Measurements from ENCODE around the gene NUFIP2. TPM values are rescaled to one million over a fixed set of nuclear protein-coding genes. Genes with fewer than 3 reads are reported as not detected.

NUFIP2 gene
- total RNA-seq, 2 experiments from 2014 or later, result 78.4 to 82.2 TPM

- TF ChIP-seq CTCF (IDR thresholded peaks at IDR 0.05), result no peak
- POLR2A ChIA-PET, result interaction anchor here (0.6 to 2.1 kb wide), 6 partner anchors 11 to 452 kb away, joined by 3 to 7 read pairs (median 4); partner anchors contain the start of gene NUFIP2
- no peak overlapping the region for H3K4me3 Mint-ChIP-seq
- H3K36me3 Mint-ChIP-seq (ENCODE audit: low read depth), result peaks cover 58% of the 10 kb centered on the region
- H3K36me3 ChIP-seq (ENCODE audit: insufficient read depth, low read length), result peaks cover 44% of the 10 kb centered on the region
- no peaks in the 10 kb centered on the region for H3K27me3 Mint-ChIP-seq
- H3K4me1 Mint-ChIP-seq (ENCODE audit: low read depth), result peaks cover 46% of the 10 kb centered on the region
- H3K9me3 ChIP-seq (ENCODE audit: control insufficient read depth in 1 of 2, insufficient read depth in 1 of 2, low read length in 2 of 2), result no peaks in the 10 kb centered on the region
- CTCF ChIA-PET, result interaction anchor here (1.2 to 1.7 kb wide), 6 partner anchors 9 to 133 kb away, joined by 3 to 5 read pairs (median 3); no protein-coding TSS in a partner anchor
- no peak for DNase-seq
- no peak overlapping the region for H3K27ac ChIP-seq (ENCODE audit: low read depth in 1 of 2, low read length in 2 of 2)
- no peak for ATAC-seq (ENCODE audit: poor library complexity)
- intact Hi-C loops (cut with DNase I, micrococcal nuclease), result no loop called here
- peak overlapping the region; percentile 73 for H3K27ac Mint-ChIP-seq
- no peaks in the 10 kb centered on the region for H3K9me3 Mint-ChIP-seq
- no peaks in the 10 kb centered on the region for H3K27me3 ChIP-seq (ENCODE audit: control insufficient read depth in 1 of 2, insufficient read depth in 2 of 2, low read length in 2 of 2)
- H3K4me1 ChIP-seq (ENCODE audit: insufficient read depth, low read length), result no peaks in the 10 kb centered on the region
- H3K4me3 ChIP-seq (ENCODE audit: low read length), result no peak overlapping the region
Measured at GRCh38 chr17:29256735-29257466, 37.0 kb downstream of the NUFIP2 start.

- Mint-ChIP-seq H3K36me3 (ENCODE audit: low read depth) (peaks cover 50% of the 10 kb centered on the region), H3K27ac (peak overlapping the region; percentile 73), H3K4me1 (ENCODE audit: low read depth) (peaks cover 39% of the 10 kb centered on the region), H3K4me3 (no peak overlapping the region), H3K9me3 (no peaks in the 10 kb centered on the region), H3K27me3 (no peaks in the 10 kb centered on the region)
- intact Hi-C loops (cut with DNase I, micrococcal nuclease), result no loop called here
- POLR2A ChIA-PET, result interaction anchor here (0.8 to 2.1 kb wide), 3 partner anchors 30 to 61 kb away, joined by 3 to 6 read pairs (median 3); partner anchors contain the start of gene NUFIP2
- peak overlapping the region in 1 of 2 donors; percentile 6 for H3K27ac ChIP-seq (ENCODE audit: low read depth in 1 of 2, low read length in 2 of 2)
- DNase-seq (no peak), ATAC-seq (ENCODE audit: poor library complexity) (no peak)
- H3K27me3 ChIP-seq (ENCODE audit: control insufficient read depth in 1 of 2, insufficient read depth in 2 of 2, low read length in 2 of 2), result no peaks in the 10 kb centered on the region
- no peak for TF ChIP-seq CTCF (IDR thresholded peaks at IDR 0.05)
- CTCF ChIA-PET, result interaction anchor here (1.4 to 1.7 kb wide), 4 partner anchors 10 to 107 kb away, joined by 3 to 5 read pairs (median 4); no protein-coding TSS in a partner anchor
- no peak overlapping the region for H3K4me3 ChIP-seq (ENCODE audit: low read length)
- peaks cover 35% of the 10 kb centered on the region for H3K36me3 ChIP-seq (ENCODE audit: insufficient read depth, low read length)
- no peaks in the 10 kb centered on the region for H3K9me3 ChIP-seq (ENCODE audit: control insufficient read depth in 1 of 2, insufficient read depth in 1 of 2, low read length in 2 of 2)
- H3K4me1 ChIP-seq (ENCODE audit: insufficient read depth, low read length), result no peaks in the 10 kb centered on the region
Measured at GRCh38 chr17:29255926-29256522, 37.9 kb downstream of the NUFIP2 start.

GRCh38 chr17:29253037-29253436, 40.9 kb downstream of the NUFIP2 start:
- Histone ChIP-seq H3K4me3 (ENCODE audit: low read length) (no peak overlapping the region), H3K36me3 (ENCODE audit: insufficient read depth, low read length) (peaks cover 14% of the 10 kb centered on the region), H3K27me3 (ENCODE audit: control insufficient read depth in 1 of 2, insufficient read depth in 2 of 2, low read length in 2 of 2) (no peaks in the 10 kb centered on the region), H3K27ac (ENCODE audit: low read depth in 1 of 2, low read length in 2 of 2) (no peak overlapping the region), H3K9me3 (ENCODE audit: control insufficient read depth in 1 of 2, insufficient read depth in 1 of 2, low read length in 2 of 2) (no peaks in the 10 kb centered on the region), H3K4me1 (ENCODE audit: insufficient read depth, low read length) (no peaks in the 10 kb centered on the region)
- no peak for DNase-seq
- TF ChIP-seq CTCF (IDR thresholded peaks at IDR 0.05), result no peak
- ChIA-PET CTCF (no interaction called here), POLR2A (no interaction called here)
- ATAC-seq (ENCODE audit: poor library complexity), result no peak
- Mint-ChIP-seq H3K36me3 (ENCODE audit: low read depth) (peaks cover 20% of the 10 kb centered on the region), H3K27ac (no peak overlapping the region), H3K4me1 (ENCODE audit: low read depth) (peaks cover 13% of the 10 kb centered on the region), H3K9me3 (no peaks in the 10 kb centered on the region), H3K4me3 (no peak overlapping the region), H3K27me3 (no peaks in the 10 kb centered on the region)
- intact Hi-C loops (cut with DNase I, micrococcal nuclease), result loop anchor here (2.0 kb wide), 1 partner anchor 38 kb away; no protein-coding TSS in a partner anchor
